Endothelial cell of umbilical vein (primary cell): ENCODE data around the gene OR13C2. TPM values are rescaled to one million over a fixed set of nuclear protein-coding genes. Genes with fewer than 3 reads are reported as not detected.
"Not testable (repeated sequence)": the region's sequence is repeated elsewhere in the genome, so short reads cannot be mapped to it uniquely, and the experiment has no call there.

Experiments used
- Bru-seq: library from RNA; stranded (reverse); fragments of 400-500 nt; gene quantifications from one replicate; lab custom pipeline; 2021; lab: Mats Ljungman, UMichigan
- BruChase-seq, 2 experiments: library from RNA; stranded (reverse); fragments of 400-500 nt; gene quantifications; one replicate each; lab custom pipeline; 2021; lab: Mats Ljungman, UMichigan
- BruUV-seq: library from RNA; stranded (reverse); fragments of 400-500 nt; replicated peaks from 2 replicates; lab custom pipeline; 2021; lab: Mats Ljungman, UMichigan
- CTCF ChIA-PET: fragments of 300-600, 350-600 bp; sonication (Branson Sonifier 250); formaldehyde crosslinking; loops from one replicate; lab custom pipeline; 2021; ENCODE audit warnings: antibody characterized with exemption, inconsistent platforms; lab: Charles Lee
- POLR2A ChIA-PET: fragments of 300-600, 350-600 bp; sonication (Branson Sonifier 250); formaldehyde crosslinking; loops from one replicate; lab custom pipeline; 2021; ENCODE audit warnings: antibody characterized with exemption, inconsistent platforms; lab: Charles Lee
- DNase-seq: peaks from one replicate; pipeline ENCODE4 v3.0.0-alpha.2; 2011; ENCODE audit warnings: low read depth, low spot score
- FAIRE-seq: peaks from 2 replicates; lab custom pipeline; 2011; peaks lifted over from hg19 to GRCh38; lab: Jason Lieb, UNC
- H2AFZ ChIP-seq: 2 replicates; pipeline ENCODE4 v1.6.0; 2012; ENCODE audit warnings: low read depth, low read length, control low read depth, inconsistent platforms
- H3K27ac ChIP-seq: 2 replicates; pipeline ENCODE4 v1.5.1; 2011; ENCODE audit warnings: low read depth, mild to moderate bottlenecking, control low read depth, low read length, moderate library complexity; ENCODE audit not compliant: insufficient read depth
- H3K27me3 ChIP-seq, 2 experiments: 2 replicates each; pipeline versions ENCODE4 v1.6.0 to v1.6.1; 2011; ENCODE audit warnings: low read length in 2 of 2, mixed read lengths in 1 of 2; ENCODE audit not compliant: control insufficient read depth in 2 of 2, insufficient read depth in 2 of 2
- H3K36me3 ChIP-seq, 2 experiments: 2 replicates in 1 of 2; 3 replicates in 1 of 2; pipeline ENCODE4 v1.5.1; 2011; ENCODE audit warnings: low read length in 2 of 2, mild to moderate bottlenecking in 1 of 2, moderate library complexity in 1 of 2; ENCODE audit not compliant: control insufficient read depth in 2 of 2, insufficient read depth in 2 of 2; ENCODE audit errors: extremely low read depth in 1 of 2
- H3K4me1 ChIP-seq: 3 replicates; pipeline ENCODE4 v1.5.1; 2011; ENCODE audit warnings: mild to moderate bottlenecking, low read length; ENCODE audit not compliant: control insufficient read depth, insufficient read depth; ENCODE audit errors: extremely low read depth
- H3K4me2 ChIP-seq: 2 replicates; pipeline ENCODE4 v1.6.1; 2011; ENCODE audit warnings: low read length, control low read depth, mixed read lengths; ENCODE audit not compliant: insufficient read depth
- H3K4me3 ChIP-seq, 3 experiments: fragments of 200-600 bp in 1 of 3; sonication (generic), shearing (Covaris generic) in 1 of 3; replicated peaks in 1 of 3; 2 replicates each; pipeline ENCODE4 v1.5.1; 2011 to 2016; ENCODE audit warnings: control low read depth in 3 of 3, low read length in 3 of 3, mild to moderate bottlenecking in 2 of 3, inconsistent platforms in 1 of 3, low read depth in 1 of 3, moderate library complexity in 1 of 3; ENCODE audit not compliant: insufficient read depth in 1 of 3
- H3K79me2 ChIP-seq: 2 replicates; pipeline ENCODE4 v1.6.0; 2012; ENCODE audit warnings: low read length, inconsistent platforms; ENCODE audit not compliant: control insufficient read depth, insufficient read depth
- H3K9ac ChIP-seq: replicated peaks from 2 replicates; pipeline ENCODE3; 2011; ENCODE audit warnings: low read length, control low read depth; ENCODE audit not compliant: insufficient read depth; ENCODE audit errors: extremely low read depth
- H3K9me1 ChIP-seq: replicated peaks from 3 replicates; pipeline ENCODE4 v1.6.0; 2011; ENCODE audit warnings: mild to moderate bottlenecking, low read length; ENCODE audit not compliant: control insufficient read depth, insufficient read depth; ENCODE audit errors: extremely low read depth
- H3K9me3 ChIP-seq: replicated peaks from 2 replicates; pipeline ENCODE4 v1.5.1; 2012; ENCODE audit warnings: low read length, inconsistent platforms; ENCODE audit not compliant: control insufficient read depth, insufficient read depth
- H4K20me1 ChIP-seq: replicated peaks from 2 replicates; pipeline ENCODE3; 2011; ENCODE audit warnings: mild to moderate bottlenecking, low read length; ENCODE audit not compliant: control insufficient read depth, insufficient read depth; ENCODE audit errors: extremely low read depth
- EZH2 ChIP-seq: IDR thresholded peaks from 2 replicates; pipeline ENCODE4 v1.6.1; 2012; ENCODE audit warnings: borderline replicate concordance, low read depth, mild to moderate bottlenecking, moderate library complexity, low read length, inconsistent platforms; ENCODE audit not compliant: severe bottlenecking
- MYC ChIP-seq: IDR thresholded peaks from one replicate; pipeline ENCODE4 v1.6.1; 2011; ENCODE audit warnings: mild to moderate bottlenecking, low read depth, low read length
- POLR2A ChIP-seq: IDR thresholded peaks from 2 replicates; pipeline ENCODE4 v1.6.1; 2012; ENCODE audit warnings: low read depth, mild to moderate bottlenecking, control low read depth, low read length
- POLR2AphosphoS5 ChIP-seq: IDR thresholded peaks from 2 replicates; pipeline ENCODE4 v1.6.1; 2012; ENCODE audit warnings: low read depth, mild to moderate bottlenecking, control low read depth, low read length, moderate library complexity; ENCODE audit not compliant: insufficient read depth
- dilution Hi-C: fragments of 300-500 bp; cut with MboI; formaldehyde crosslinking; loops from one replicate; pipeline ENCODE4 v1.15.0; 2019; ENCODE audit warnings: low sequenced_read_pairs; ENCODE audit not compliant: extremely low pct_ligation_motif_present
- intact Hi-C: fragments of 100-400 bp; cut with micrococcal nuclease; formaldehyde crosslinking; loops from one replicate; pipeline ENCODE4 v1.10.0; 2022
- long read RNA-seq: library from polyadenylated mRNA; stranded (forward); transcript quantifications from one replicate; pipeline ENCODE4 v2.0.0, GENCODE V29; 2021
- polyA minus RNA-seq, 3 experiments: library from RNA; depleted of rRNA, polyadenylated mRNA; stranded (reverse); fragments of >200 nt; gene quantifications; 1 replicate in 1 of 3; 2 replicates in 2 of 3; pipeline ENCODE4 v1.2.3, GENCODE V29; 2011
- polyA plus RNA-seq, 4 experiments: library from polyadenylated mRNA; depleted of rRNA in 3 of 4; stranded (reverse) in 3 of 4; unstranded in 1 of 4; fragments of >200 nt; gene quantifications; 2 replicates each; pipeline versions ENCODE4 v1.2.1 to v1.2.3, GENCODE V29; 2011 to 2012; ENCODE audit warnings: missing spikeins in 1 of 4
- total RNA-seq: library from RNA; stranded (reverse); gene quantifications from 2 replicates; pipeline ENCODE4 v1.2.3, GENCODE V29; 2021

Gene OR13C2, protein sequence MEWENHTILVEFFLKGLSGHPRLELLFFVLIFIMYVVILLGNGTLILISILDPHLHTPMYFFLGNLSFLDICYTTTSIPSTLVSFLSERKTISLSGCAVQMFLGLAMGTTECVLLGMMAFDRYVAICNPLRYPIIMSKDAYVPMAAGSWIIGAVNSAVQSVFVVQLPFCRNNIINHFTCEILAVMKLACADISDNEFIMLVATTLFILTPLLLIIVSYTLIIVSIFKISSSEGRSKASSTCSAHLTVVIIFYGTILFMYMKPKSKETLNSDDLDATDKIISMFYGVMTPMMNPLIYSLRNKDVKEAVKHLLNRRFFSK
- total RNA-seq (not detected in 2 replicates), polyA plus RNA-seq (not detected in 2 replicates), polyA minus RNA-seq (not detected in 2 replicates), Bru-seq, nascent RNA (not detected), BruChase-seq, experiment 1, labeled RNA remaining after a 6-hour chase (not detected), BruChase-seq, experiment 2, labeled RNA remaining after a 2-hour chase (not detected)
- polyA plus RNA-seq (2011; cell fraction: cytosol; rRNA removed) = not detected in 2 replicates
- not detected in 2 replicates for polyA plus RNA-seq (2011; cell fraction: nucleus; rRNA removed)
- polyA plus RNA-seq (2012) = not detected in 2 replicates
- not detected for polyA minus RNA-seq (2011; cell fraction: cytosol; rRNA and poly(A)+ RNA removed)
- not detected in 2 replicates for polyA minus RNA-seq (2011; cell fraction: nucleus; rRNA and poly(A)+ RNA removed)
- long read RNA-seq = 0 reads

DNA sequence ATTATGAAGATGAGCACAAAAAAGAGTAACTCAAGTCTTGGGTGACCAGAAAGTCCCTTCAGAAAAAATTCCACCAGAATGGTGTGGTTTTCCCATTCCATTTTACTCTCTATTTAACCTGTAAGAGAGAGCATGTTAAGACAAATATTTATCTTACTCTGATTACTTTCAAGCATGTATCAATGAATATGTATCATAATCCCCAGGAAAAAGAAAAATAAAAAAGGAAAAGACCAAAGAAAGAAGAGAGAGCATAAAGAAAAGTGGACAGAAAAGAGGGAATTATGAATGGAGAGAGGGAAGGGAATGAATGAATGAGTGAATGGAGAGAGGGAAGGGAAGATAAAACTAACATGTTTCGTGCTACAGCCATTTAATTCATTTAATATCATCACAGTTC lies at the start of gene OR13C2:
TSS of gene OR13C2 (minus strand) at position 101 of the 400 bp plus-strand sequence. CDS start at position 101, 0 bp downstream.
- H3K79me2 ChIP-seq, H3K27me3 ChIP-seq, intact Hi-C loops, DNase-seq, H3K9me1 ChIP-seq, CTCF ChIA-PET, H3K4me2 ChIP-seq, H3K4me1 ChIP-seq, BruUV-seq, H3K36me3 ChIP-seq, FAIRE-seq, H4K20me1 ChIP-seq, dilution Hi-C loops, H3K27ac ChIP-seq, H2AFZ ChIP-seq, H3K9ac ChIP-seq, POLR2A ChIA-PET, H3K4me3 ChIP-seq, H3K9me3 ChIP-seq: not testable (repeated sequence)

DNA sequence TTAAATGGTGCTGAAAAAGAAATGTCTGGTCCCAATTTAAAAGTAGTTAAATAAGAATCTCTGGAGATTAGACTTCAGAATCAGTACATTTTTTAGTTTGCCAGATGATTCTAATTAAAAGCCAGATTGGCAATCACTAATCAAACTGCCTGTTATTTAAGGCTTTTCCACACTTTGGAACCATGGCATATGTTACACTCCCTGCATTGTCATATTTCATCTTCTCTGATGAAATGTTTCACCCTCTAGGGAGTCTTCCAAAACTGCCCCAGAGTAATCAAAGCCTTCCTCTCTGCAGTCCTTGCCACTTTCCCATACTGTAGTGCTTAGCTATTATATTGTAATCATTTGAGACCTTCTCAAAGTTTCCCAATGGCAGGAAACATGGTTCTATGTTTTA lies 30.0 kb upstream of the OR13C2 start:
- Histone ChIP-seq H3K4me3 (no peak overlapping the region), H3K27me3 (no peaks in the 10 kb centered on the region), H3K36me3 (no peaks in the 10 kb centered on the region), H3K9me1 (no peaks in the 10 kb centered on the region), H3K4me2 (no peak overlapping the region), H3K27ac (no peak overlapping the region), H3K9me3 (peaks cover 6% of the 10 kb centered on the region), H3K79me2 (no peaks in the 10 kb centered on the region), H3K9ac (no peak overlapping the region), H2AFZ (no peak overlapping the region), H4K20me1 (no peaks in the 10 kb centered on the region), H3K4me1 (no peaks in the 10 kb centered on the region)
- intact Hi-C loops = no loop called here
- ChIA-PET POLR2A (no interaction called here), CTCF (no interaction called here)
- TF ChIP-seq POLR2AphosphoS5 = no peak
- no peak for TF ChIP-seq POLR2A
- no peak for TF ChIP-seq EZH2
- no peak for TF ChIP-seq MYC
- dilution Hi-C loops = no loop called here
- DNase-seq (no peak), FAIRE-seq (no peak)
- no TSS peak for BruUV-seq
